Natural killer cell (primary cell): ENCODE measurements around the gene SET. TPM values are rescaled to one million over a fixed set of nuclear protein-coding genes. Genes with fewer than 3 reads are reported as not detected.

Experiments used
- ATAC-seq, 3 donors: fragments of 150-1000 bp in 2 of 3; fragments of 200-7000 bp in 1 of 3; cut with Tn5 transposase; 1 replicate in 1 of 3; 2 replicates in 2 of 3; pipeline ENCODE4 v1.10.0; 2021; ENCODE audit warnings: mild to moderate bottlenecking in 2 of 3, moderate library complexity in 2 of 3
- DNase-seq, 2 donors: peaks; one replicate each; pipeline versions ENCODE4 v3.0.0 to v3.0.0-alpha.2; 2013 to 2021; ENCODE audit warnings: mixed read lengths in 1 of 2
- H3K27ac ChIP-seq: one replicate; pipeline ENCODE4 v1.5.1; 2013; ENCODE audit warnings: mild to moderate bottlenecking, low read length
- H3K27me3 ChIP-seq: one replicate; pipeline ENCODE4 v1.6.1; 2013; ENCODE audit warnings: low read length; ENCODE audit not compliant: control insufficient read depth, insufficient read depth
- H3K36me3 ChIP-seq: one replicate; pipeline ENCODE4 v1.6.1; 2013; ENCODE audit warnings: low read length; ENCODE audit not compliant: control insufficient read depth, insufficient read depth
- H3K4me1 ChIP-seq: one replicate; pipeline ENCODE4 v1.6.1; 2013; ENCODE audit warnings: low read length; ENCODE audit not compliant: control insufficient read depth, insufficient read depth
- H3K4me3 ChIP-seq: one replicate; pipeline ENCODE4 v1.5.1; 2013; ENCODE audit warnings: low read length
- H3K9me3 ChIP-seq: one replicate; pipeline ENCODE4 v1.6.1; 2013; ENCODE audit warnings: low read length; ENCODE audit not compliant: control insufficient read depth, insufficient read depth
- H3K27ac Mint-ChIP-seq, 2 donors: one replicate each; pipeline ENCODE4 v1.8.0; 2022; ENCODE audit warnings: mild to moderate bottlenecking in 2 of 2, mixed read lengths in 2 of 2, moderate library complexity in 1 of 2
- H3K27me3 Mint-ChIP-seq, 2 donors: one replicate each; pipeline ENCODE4 v1.8.0; 2022; ENCODE audit warnings: low read depth in 2 of 2, mixed read lengths in 2 of 2
- H3K36me3 Mint-ChIP-seq: one replicate; pipeline ENCODE4 v1.8.0; 2022; ENCODE audit warnings: mixed read lengths
- H3K4me1 Mint-ChIP-seq, 2 donors: one replicate each; pipeline ENCODE4 v1.8.0; 2022; ENCODE audit warnings: mixed read lengths in 2 of 2
- H3K4me3 Mint-ChIP-seq: one replicate; pipeline ENCODE4 v1.8.0; 2022; ENCODE audit warnings: mild to moderate bottlenecking, moderate library complexity, mixed read lengths
- H3K9me3 Mint-ChIP-seq, 2 donors: one replicate each; pipeline ENCODE4 v1.8.0; 2022; ENCODE audit warnings: mixed read lengths in 2 of 2
- CTCF ChIP-seq: fragments of 200-600 bp; IDR thresholded peaks from one replicate; pipeline ENCODE4 v1.8.0; 2022; ENCODE audit warnings: antibody characterized with exemption
- WGBS: methylation state at CpG from one replicate; pipeline ENCODE4 v1.1.7; 2013; ENCODE audit warnings: missing lambda C conversion rate; ENCODE audit not compliant: insufficient coverage; 5-methylcytosine and 5-hydroxymethylcytosine counted together
- intact Hi-C: fragments of 100-400 bp; cut with micrococcal nuclease; formaldehyde crosslinking; loops from one replicate; pipeline ENCODE4 v1.14.2; 2022
- total RNA-seq, 4 donors: library from RNA; stranded (reverse); fragments of 120-200 nt in 1 of 4; gene quantifications; one replicate each; pipeline versions ENCODE4 v1.2.3 to v1.2.4, GENCODE V29; 2013 to 2022

The SET gene
- total RNA-seq, 3 donors from 2014 or later (not counting 1 experiment from before 2014, with no cell fraction given) = 331 to 341 (median 334) TPM

- WGBS = 93% methylated on average over 23 of the region's 23 CpGs
- intact Hi-C loops = no loop called here
- DNase-seq (no peak), ATAC-seq (no peak)
- Mint-ChIP-seq H3K27ac (no peak overlapping the region), H3K27me3 (no peaks in the 10 kb centered on the region), H3K9me3 (no peaks in the 10 kb centered on the region), H3K4me1 (peaks cover 5 to 13% of the 10 kb centered on the region in 2 donors), H3K4me3 (no peak overlapping the region), H3K36me3 (no peaks in the 10 kb centered on the region)
- no peak overlapping the region for H3K4me3 ChIP-seq
- H3K9me3 ChIP-seq = no peaks in the 10 kb centered on the region
- H3K4me1 ChIP-seq = peaks cover 14% of the 10 kb centered on the region
- no peaks in the 10 kb centered on the region for H3K27me3 ChIP-seq
- TF ChIP-seq CTCF = no peak
- no peaks in the 10 kb centered on the region for H3K36me3 ChIP-seq
- H3K27ac ChIP-seq = no peak overlapping the region
Measured at GRCh38 chr9:128706671-128707381, 17.8 kb downstream of the SET start.

GRCh38 chr9:128707446-128707845 lies 18.4 kb downstream of the SET start:
- no peak for TF ChIP-seq CTCF
- no peaks in the 10 kb centered on the region for H3K36me3 ChIP-seq
- 94% methylated on average over 8 of the region's 8 CpGs for WGBS
- Mint-ChIP-seq H3K36me3 (no peaks in the 10 kb centered on the region), H3K4me1 (peaks cover 0 to 7% of the 10 kb centered on the region in 2 donors), H3K4me3 (no peak overlapping the region), H3K27ac (no peak overlapping the region), H3K27me3 (no peaks in the 10 kb centered on the region), H3K9me3 (no peaks in the 10 kb centered on the region)
- no peak overlapping the region for H3K4me3 ChIP-seq
- no peaks in the 10 kb centered on the region for H3K9me3 ChIP-seq
- intact Hi-C loops = no loop called here
- H3K4me1 ChIP-seq = peaks cover 10% of the 10 kb centered on the region
- DNase-seq (no peak), ATAC-seq (no peak)
- no peak overlapping the region for H3K27ac ChIP-seq
- H3K27me3 ChIP-seq = no peaks in the 10 kb centered on the region

- 95% methylated on average over 26 of the region's 26 CpGs for WGBS
- Histone ChIP-seq H3K9me3 (no peaks in the 10 kb centered on the region), H3K36me3 (no peaks in the 10 kb centered on the region), H3K27ac (no peak overlapping the region), H3K4me1 (no peaks in the 10 kb centered on the region), H3K27me3 (no peaks in the 10 kb centered on the region), H3K4me3 (no peak overlapping the region)
- ATAC-seq (no peak), DNase-seq (no peak)
- Mint-ChIP-seq H3K36me3 (no peaks in the 10 kb centered on the region), H3K27me3 (no peaks in the 10 kb centered on the region), H3K9me3 (no peaks in the 10 kb centered on the region), H3K27ac (no peak overlapping the region), H3K4me3 (no peak overlapping the region), H3K4me1 (no peaks in the 10 kb centered on the region)
- intact Hi-C loops = no loop called here
- TF ChIP-seq CTCF = no peak
Measured at GRCh38 chr9:128712451-128713410, 23.7 kb downstream of the SET start.
